H1 (cell line): ENCODE measurements around the gene SSC5D. TPM values are rescaled to one million over a fixed set of nuclear protein-coding genes. Genes with fewer than 3 reads are reported as not detected.

Experiments used
- CHD7 ChIP-seq: fragments of 300-600 bp; sonication (generic); IDR thresholded peaks from 2 replicates; pipeline ENCODE4 v1.7.1; 2012; ENCODE audit warnings: low read length, moderate library complexity, mild to moderate bottlenecking, inconsistent platforms; ENCODE audit not compliant: insufficient replicate concordance
- polyA plus RNA-seq, 7 experiments: library from polyadenylated mRNA; depleted of rRNA in 3 of 7; stranded (reverse) in 5 of 7; unstranded in 2 of 7; fragments of >200 nt in 5 of 7; fragments of 200-250 nt in 2 of 7; gene quantifications; 1 replicate in 5 of 7; 2 replicates in 1 of 7; 4 replicates in 1 of 7; pipeline versions ENCODE4 v1.2.1 to v1.2.3, GENCODE V29; 2011 to 2013; ENCODE audit warnings: missing spikeins in 2 of 7, mixed read lengths in 2 of 7
- total RNA-seq: library from RNA; stranded (reverse); fragmentation: NEBNext Ultra II Directional; extraction: Animal tissue kit (Norgen Biotek cat#: 25700); gene quantifications from 2 replicates; pipeline ENCODE4 v1.2.1, GENCODE V29; 2021

SSC5D gene
- total and polyA plus RNA-seq, 2 of the 8 experiments (the other 6 are each of a cell fraction or from before 2014, with no cell fraction given): 0.39 to 1.7 TPM

DNA sequence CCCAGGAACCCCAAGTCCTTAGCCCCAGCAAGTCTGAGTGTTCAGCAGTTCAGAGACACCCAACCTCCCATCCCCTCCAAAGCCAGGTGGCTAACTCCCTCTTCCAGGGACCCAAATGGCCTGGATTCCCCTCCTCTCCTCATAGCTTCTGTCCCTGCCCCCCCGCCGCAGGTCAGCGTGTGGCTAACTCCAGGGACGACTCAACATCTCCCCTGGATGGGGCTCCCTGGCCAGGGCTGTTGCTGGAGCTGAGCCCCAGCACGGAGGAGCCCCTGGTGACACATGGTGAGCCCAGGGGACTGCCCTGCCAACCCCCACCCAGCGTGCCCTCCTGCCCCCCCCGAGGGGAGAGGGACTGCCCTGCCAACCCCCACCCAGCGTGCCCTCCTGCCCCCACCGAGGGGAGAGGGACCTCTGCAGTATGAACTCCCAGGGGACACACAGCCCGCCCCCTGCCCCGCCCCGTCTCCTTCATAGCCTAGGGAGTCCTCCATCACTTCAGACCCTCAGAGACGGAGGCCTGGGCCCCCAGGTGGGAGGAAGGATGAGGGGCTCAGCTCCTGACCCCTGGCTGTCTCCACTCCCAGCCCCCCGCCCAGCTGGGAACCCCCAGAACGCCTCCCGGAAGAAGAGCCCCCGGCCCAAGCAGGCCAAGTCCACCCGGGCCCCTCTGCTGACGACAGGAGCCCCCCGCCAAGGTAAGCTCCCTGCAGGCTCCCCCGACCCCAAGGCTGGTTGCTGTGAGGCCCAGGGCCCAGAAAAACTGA is 1.7 kb downstream of the SSC5D start (continued):
- TF ChIP-seq CHD7: no peak
- TF ChIP-seq, all 59 proteins: peak for 0
